Measurements from ENCODE around the gene C15orf61. TPM values are rescaled to one million over a fixed set of nuclear protein-coding genes. Genes with fewer than 3 reads are reported as not detected.

C15orf61 gene
- total RNA-seq, result 13.8 TPM
- long read RNA-seq, full-length matches to known transcripts, result 48 of 49 reads
- long read RNA-seq, partial matches to known transcripts, result 1 of 49 reads
- long read RNA-seq, other reads (novel, unspliced or antisense), result 0 of 49 reads

- intact Hi-C loops (cut with micrococcal nuclease), result no loop called here
These were observed at the start of gene C15orf61 for GRCh38 chr15:67521029-67521782. Gene C15orf61, plus strand, starts transcription at chr15:67521131. Its CDS starts 118 bp downstream, at chr15:67521249.

GRCh38 chr15:67472957-67473356, 48.0 kb upstream of the C15orf61 start:
- no peak for TF ChIP-seq CTCF (IDR thresholded peaks at IDR 0.05; ENCODE audit: borderline replicate concordance)
- Histone ChIP-seq H3K27ac (replicated peaks) (no peak overlapping the region), H3K9me3 (replicated peaks) (no peaks in the 10 kb centered on the region), H3K4me3 (no peak overlapping the region), H3K4me1 (no peaks in the 10 kb centered on the region), H3K27me3 (ENCODE audit: low read depth) (no peaks in the 10 kb centered on the region), H3K36me3 (no peaks in the 10 kb centered on the region)
- intact Hi-C loops (cut with micrococcal nuclease), result no loop called here
- no peak for DNase-seq

More at GRCh38 chr15:67521029-67521782, at the start of gene C15orf61:
- Histone ChIP-seq H3K4me3 (peak within 1 kb of the TSS; percentile 87), H3K27me3 (ENCODE audit: low read depth) (no peaks in the 10 kb centered on the region), H3K9me3 (replicated peaks) (no peaks in the 10 kb centered on the region), H3K36me3 (no peaks in the 10 kb centered on the region), H3K27ac (replicated peaks) (peak within 1 kb of the TSS; percentile 99), H3K4me1 (peaks cover 38% of the 10 kb centered on the region)
- DNase-seq, result peak; percentile 84
- no peak for TF ChIP-seq CTCF (IDR thresholded peaks at IDR 0.05; ENCODE audit: borderline replicate concordance)

GRCh38 chr15:67474405-67475110, 46.4 kb upstream of the C15orf61 start:
- no peak for TF ChIP-seq CTCF (IDR thresholded peaks at IDR 0.05; ENCODE audit: borderline replicate concordance)
- Histone ChIP-seq H3K4me1 (peaks cover under 1% of the 10 kb centered on the region), H3K4me3 (no peak overlapping the region), H3K9me3 (replicated peaks) (no peaks in the 10 kb centered on the region), H3K36me3 (no peaks in the 10 kb centered on the region), H3K27ac (replicated peaks) (no peak overlapping the region), H3K27me3 (ENCODE audit: low read depth) (no peaks in the 10 kb centered on the region)
- DNase-seq, result no peak
- intact Hi-C loops (cut with micrococcal nuclease), result no loop called here

- H3K9me3 ChIP-seq (replicated peaks), result peaks cover 3% of the 10 kb centered on the region
- peaks cover 9% of the 10 kb centered on the region for H3K4me1 ChIP-seq
- intact Hi-C loops (cut with micrococcal nuclease), result no loop called here
- no peaks in the 10 kb centered on the region for H3K36me3 ChIP-seq
- no peak for DNase-seq
- H3K27me3 ChIP-seq (ENCODE audit: low read depth), result no peaks in the 10 kb centered on the region
- H3K27ac ChIP-seq (replicated peaks), result peak overlapping the region; percentile 43
- H3K4me3 ChIP-seq, result peak overlapping the region; percentile 25
- no peak for TF ChIP-seq CTCF (IDR thresholded peaks at IDR 0.05; ENCODE audit: borderline replicate concordance)
These were observed 41.0 kb upstream of the C15orf61 start for GRCh38 chr15:67479781-67480505.

GRCh38 chr15:67480741-67481140, 40.2 kb upstream of the C15orf61 start:
- no peak for DNase-seq
- H3K9me3 ChIP-seq (replicated peaks), result peaks cover 11% of the 10 kb centered on the region
- no peaks in the 10 kb centered on the region for H3K36me3 ChIP-seq
- no peaks in the 10 kb centered on the region for H3K27me3 ChIP-seq (ENCODE audit: low read depth)
- intact Hi-C loops (cut with micrococcal nuclease), result no loop called here
- H3K4me3 ChIP-seq, result no peak overlapping the region
- no peak overlapping the region for H3K27ac ChIP-seq (replicated peaks)
- peaks cover 9% of the 10 kb centered on the region for H3K4me1 ChIP-seq
- no peak for TF ChIP-seq CTCF (IDR thresholded peaks at IDR 0.05; ENCODE audit: borderline replicate concordance)
